ENCODE results near the gene AGBL1.

AGBL1 gene

DNA sequence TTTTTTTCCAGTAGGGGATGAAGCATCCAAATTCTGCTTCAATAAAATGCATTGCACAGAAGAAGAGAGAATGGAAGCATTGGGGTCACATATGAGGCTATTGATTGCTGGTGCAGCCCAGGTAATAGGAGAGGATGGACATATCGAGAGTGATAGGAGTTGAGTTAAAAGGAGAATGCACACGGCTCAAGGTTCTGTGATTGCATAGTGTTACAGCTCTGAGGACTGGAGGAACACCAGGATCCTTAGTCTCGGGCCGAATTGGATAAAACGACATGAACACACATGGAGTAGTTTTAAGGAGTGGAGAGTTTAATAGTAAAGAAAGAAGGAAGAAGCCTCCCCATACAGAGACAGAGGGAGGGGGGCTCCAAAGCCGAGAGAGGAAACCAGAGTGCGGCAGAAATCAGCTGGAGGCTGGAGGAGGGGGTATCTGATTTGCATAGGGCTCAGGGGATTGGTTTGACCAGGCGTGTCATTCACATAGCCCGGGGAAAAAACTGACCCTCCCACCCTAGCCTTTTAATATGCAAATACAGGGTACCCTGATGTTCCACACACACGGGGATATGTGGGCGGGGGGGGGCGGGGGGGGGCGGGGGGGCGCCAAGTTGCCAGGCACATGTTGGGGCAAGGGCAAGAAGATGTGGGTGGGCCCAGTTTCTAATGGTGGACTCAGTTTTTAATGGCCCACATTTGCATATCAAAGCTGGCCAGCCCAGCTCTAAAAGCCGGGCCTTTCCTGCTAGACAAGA, 156.9 kb downstream of the AGBL1 start:
- Histone ChIP-seq H3K36me3 (ENCODE audit: low read depth) (no peaks in the 10 kb centered on the region), H3K27me3 (ENCODE audit: insufficient read depth, poor library complexity, severe bottlenecking) (no peaks in the 10 kb centered on the region), H3K4me1 (ENCODE audit: insufficient read depth, poor library complexity, severe bottlenecking) (no peaks in the 10 kb centered on the region), H3K27ac (ENCODE audit: poor library complexity, severe bottlenecking) (no peak overlapping the region), H3K9me3 (ENCODE audit: severe bottlenecking) (no peaks in the 10 kb centered on the region), H3K4me3 (ENCODE audit: severe bottlenecking) (no peak overlapping the region)
- TF ChIP-seq CTCF (IDR thresholded peaks at IDR 0.05; ENCODE audit: poor library complexity, severe bottlenecking): no peak
- ATAC-seq (ENCODE audit: low read depth) (no peak), DNase-seq (ENCODE audit: low spot score) (no peak)

- no peaks in the 10 kb centered on the region for H3K36me3 ChIP-seq (ENCODE audit: low read depth)
- no peak for DNase-seq (ENCODE audit: low spot score)
- H3K4me3 ChIP-seq (ENCODE audit: severe bottlenecking): no peak overlapping the region
- H3K27me3 ChIP-seq (ENCODE audit: insufficient read depth, poor library complexity, severe bottlenecking): no peaks in the 10 kb centered on the region
- H3K4me1 ChIP-seq (ENCODE audit: insufficient read depth, poor library complexity, severe bottlenecking): no peaks in the 10 kb centered on the region
- ATAC-seq (ENCODE audit: low read depth): no peak
- no peak for TF ChIP-seq CTCF (IDR thresholded peaks at IDR 0.05; ENCODE audit: poor library complexity, severe bottlenecking)
- no peaks in the 10 kb centered on the region for H3K9me3 ChIP-seq (ENCODE audit: severe bottlenecking)
- no peak overlapping the region for H3K27ac ChIP-seq (ENCODE audit: poor library complexity, severe bottlenecking)
Measured at GRCh38 chr15:86237111-86237500, 157.4 kb downstream of the AGBL1 start.

DNA sequence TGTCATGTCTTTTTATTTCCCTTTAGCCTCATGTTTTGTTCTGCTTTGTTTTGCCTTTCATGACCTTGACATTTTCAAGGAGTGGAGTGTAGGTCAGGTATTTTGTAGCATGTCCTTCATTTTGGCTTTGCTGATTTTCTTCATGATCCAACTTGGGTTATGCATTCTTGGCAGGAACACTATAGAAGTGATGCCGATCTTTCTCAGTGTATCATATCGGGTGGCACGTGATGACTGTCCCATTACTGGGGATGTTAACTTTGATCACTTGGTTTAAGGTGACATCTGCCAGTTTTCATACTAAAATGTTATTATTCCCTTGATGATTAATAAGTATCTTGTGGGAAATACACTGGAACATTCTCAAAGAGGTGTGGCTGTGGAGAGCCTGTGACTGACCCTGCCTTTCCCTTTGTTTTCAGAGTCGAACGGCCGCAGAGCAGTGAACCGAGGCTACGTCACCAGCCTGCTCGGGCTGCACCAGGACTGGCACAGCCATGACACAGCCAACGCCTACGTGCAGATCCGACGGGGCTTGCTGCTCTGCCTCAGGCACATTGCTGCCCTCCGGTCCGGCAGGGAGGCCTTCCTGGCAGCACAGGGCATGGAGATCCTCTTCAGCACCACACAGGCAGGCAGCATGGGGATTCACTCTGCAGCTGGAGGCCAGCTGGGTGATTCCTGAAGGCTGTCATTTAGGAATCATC, 167.7 kb downstream of the AGBL1 start:
- H3K4me3 ChIP-seq (ENCODE audit: severe bottlenecking): no peak overlapping the region
- no peaks in the 10 kb centered on the region for H3K27me3 ChIP-seq (ENCODE audit: insufficient read depth, poor library complexity, severe bottlenecking)
- ATAC-seq (ENCODE audit: low read depth) (no peak), DNase-seq (ENCODE audit: low spot score) (peak; percentile 70)
- TF ChIP-seq CTCF (IDR thresholded peaks at IDR 0.05; ENCODE audit: poor library complexity, severe bottlenecking): no peak
- no peaks in the 10 kb centered on the region for H3K9me3 ChIP-seq (ENCODE audit: severe bottlenecking)
- no peaks in the 10 kb centered on the region for H3K36me3 ChIP-seq (ENCODE audit: low read depth)
- H3K4me1 ChIP-seq (ENCODE audit: insufficient read depth, poor library complexity, severe bottlenecking): no peaks in the 10 kb centered on the region
- no peak overlapping the region for H3K27ac ChIP-seq (ENCODE audit: poor library complexity, severe bottlenecking)

DNA sequence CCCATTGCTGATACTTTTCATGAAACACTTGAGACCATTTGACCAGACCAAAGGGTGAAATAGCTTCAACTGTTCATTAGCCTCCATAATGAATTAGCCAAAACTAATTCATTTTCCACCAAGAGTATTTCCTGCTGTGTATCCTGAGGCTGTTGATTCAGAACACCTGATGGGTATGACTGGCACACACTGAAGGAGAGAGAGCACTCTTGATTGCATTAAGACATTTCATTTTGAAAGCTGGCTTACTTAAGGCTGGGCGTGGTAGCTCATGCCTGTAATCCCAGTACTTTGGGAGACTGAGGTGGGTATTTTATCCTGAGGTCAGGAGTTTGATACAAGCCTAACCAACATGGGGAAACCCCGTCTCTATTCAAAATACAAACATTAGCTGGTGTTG, 175.6 kb downstream of the AGBL1 start:
- TF ChIP-seq CTCF (IDR thresholded peaks at IDR 0.05; ENCODE audit: poor library complexity, severe bottlenecking): no peak
- no peak overlapping the region for H3K4me3 ChIP-seq (ENCODE audit: severe bottlenecking)
- ATAC-seq (ENCODE audit: low read depth): peak; percentile 50; the same call in 2 of the 3 replicates

GRCh38 chr15:86256628-86257027, 177.0 kb downstream of the AGBL1 start:
- no peak overlapping the region for H3K4me3 ChIP-seq (ENCODE audit: severe bottlenecking)
- no peaks in the 10 kb centered on the region for H3K27me3 ChIP-seq (ENCODE audit: insufficient read depth, poor library complexity, severe bottlenecking)
- H3K4me1 ChIP-seq (ENCODE audit: insufficient read depth, poor library complexity, severe bottlenecking): no peaks in the 10 kb centered on the region
- H3K9me3 ChIP-seq (ENCODE audit: severe bottlenecking): no peaks in the 10 kb centered on the region
- TF ChIP-seq CTCF (IDR thresholded peaks at IDR 0.05; ENCODE audit: poor library complexity, severe bottlenecking): no peak
- no peaks in the 10 kb centered on the region for H3K36me3 ChIP-seq (ENCODE audit: low read depth)
- ATAC-seq (ENCODE audit: low read depth): no peak
- no peak for DNase-seq (ENCODE audit: low spot score)
- no peak overlapping the region for H3K27ac ChIP-seq (ENCODE audit: poor library complexity, severe bottlenecking)

More for the DNA sequence above, 175.6 kb downstream of the AGBL1 start:
- Histone ChIP-seq H3K4me1 (ENCODE audit: insufficient read depth, poor library complexity, severe bottlenecking) (no peaks in the 10 kb centered on the region), H3K9me3 (ENCODE audit: severe bottlenecking) (no peaks in the 10 kb centered on the region), H3K27ac (ENCODE audit: poor library complexity, severe bottlenecking) (no peak overlapping the region), H3K27me3 (ENCODE audit: insufficient read depth, poor library complexity, severe bottlenecking) (no peaks in the 10 kb centered on the region), H3K36me3 (ENCODE audit: low read depth) (no peaks in the 10 kb centered on the region)
- DNase-seq (ENCODE audit: low spot score): no peak
